PC-3 (cell line): ENCODE measurements around the gene EXOC4.

Source experiments
- CTCF ChIP-seq: fragments of 300-600 bp; sonication (generic); conservative IDR thresholded peaks from 2 replicates; pipeline ENCODE4 v1.5.1; 2017; ENCODE audit warnings: antibody characterized with exemption, low read depth, mild to moderate bottlenecking, low read length
- EZH2phosphoT487 ChIP-seq: fragments of 300-600 bp; sonication (generic); IDR thresholded peaks from 2 replicates; pipeline ENCODE4 v1.6.1; 2018; ENCODE audit warnings: mild to moderate bottlenecking, antibody characterized with exemption, low read length, borderline replicate concordance

- no peak for TF ChIP-seq EZH2phosphoT487
- TF ChIP-seq CTCF, result no peak
These were observed 176.5 kb downstream of the EXOC4 start for GRCh38 chr7:133429371-133429770.
